ENCODE results near the gene CTNNA2. TPM values are rescaled to one million over a fixed set of nuclear protein-coding genes. Genes with fewer than 3 reads are reported as not detected.

Gene CTNNA2
- total RNA-seq, 1 donor from 2014 or later: 2.9 TPM

DNA sequence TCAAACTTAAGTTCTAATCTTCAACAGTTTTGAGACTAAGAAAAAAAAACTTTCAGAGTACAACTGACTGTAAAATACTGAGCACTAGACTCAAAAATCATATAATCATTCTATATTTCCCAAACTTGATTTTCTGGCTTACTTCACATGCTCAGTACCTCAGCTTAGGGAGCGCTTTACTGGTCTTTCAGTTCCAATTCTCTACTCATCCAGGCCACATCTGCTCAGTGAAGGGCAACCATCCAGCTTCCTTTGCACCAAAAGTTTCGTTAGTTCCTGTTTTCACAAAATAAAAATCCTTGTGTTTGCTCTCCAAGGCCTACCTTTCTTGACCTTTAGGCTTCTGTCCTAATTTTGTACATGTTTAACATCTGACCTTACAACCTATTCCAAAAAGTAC is 1079.3 kb downstream of the CTNNA2 start:
- no peak overlapping the region for H3K4me3 ChIP-seq
- H3K4me1 ChIP-seq: no peaks in the 10 kb centered on the region
- no peaks in the 10 kb centered on the region for H3K27me3 ChIP-seq
- no peaks in the 10 kb centered on the region for H3K36me3 ChIP-seq
- DNase-seq (ENCODE audit: extremely low spot score in 2 of 2): no peak
- H3K27ac ChIP-seq: no peak overlapping the region
- TF ChIP-seq POLR2AphosphoS5 (IDR thresholded peaks at IDR 0.05; ENCODE audit: insufficient read depth in 1 of 2, low read depth in 1 of 2): no peak
- intact Hi-C loops (cut with DNase I): no loop called here
- no peaks in the 10 kb centered on the region for H3K9me3 ChIP-seq

DNA sequence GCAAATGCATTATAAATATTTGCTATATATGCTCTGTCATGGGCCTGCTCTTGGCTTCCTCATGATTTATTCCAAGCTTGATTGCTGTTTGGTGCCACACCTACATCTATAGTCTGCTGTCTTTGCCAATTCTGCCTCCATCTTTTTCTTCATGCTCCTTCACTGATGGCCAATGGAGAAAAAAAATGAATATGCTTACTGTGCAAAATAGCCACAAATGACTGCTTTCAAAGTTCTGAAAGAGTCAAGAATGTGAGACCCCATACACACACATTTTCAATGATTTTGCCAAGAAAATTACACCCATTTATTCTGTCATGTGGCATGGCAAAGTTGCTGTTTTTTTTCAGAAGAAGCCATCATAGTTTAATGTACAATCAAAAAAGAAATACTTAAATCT is 1097.3 kb downstream of the CTNNA2 start:
- H3K4me1 ChIP-seq: no peaks in the 10 kb centered on the region
- H3K36me3 ChIP-seq: no peaks in the 10 kb centered on the region
- intact Hi-C loops (cut with DNase I): no loop called here
- H3K4me3 ChIP-seq: no peak overlapping the region
- TF ChIP-seq POLR2AphosphoS5 (IDR thresholded peaks at IDR 0.05; ENCODE audit: insufficient read depth in 1 of 2, low read depth in 1 of 2): no peak
- TF ChIP-seq POLR2A (IDR thresholded peaks at IDR 0.05): no peak
- TF ChIP-seq, protein P1, sequence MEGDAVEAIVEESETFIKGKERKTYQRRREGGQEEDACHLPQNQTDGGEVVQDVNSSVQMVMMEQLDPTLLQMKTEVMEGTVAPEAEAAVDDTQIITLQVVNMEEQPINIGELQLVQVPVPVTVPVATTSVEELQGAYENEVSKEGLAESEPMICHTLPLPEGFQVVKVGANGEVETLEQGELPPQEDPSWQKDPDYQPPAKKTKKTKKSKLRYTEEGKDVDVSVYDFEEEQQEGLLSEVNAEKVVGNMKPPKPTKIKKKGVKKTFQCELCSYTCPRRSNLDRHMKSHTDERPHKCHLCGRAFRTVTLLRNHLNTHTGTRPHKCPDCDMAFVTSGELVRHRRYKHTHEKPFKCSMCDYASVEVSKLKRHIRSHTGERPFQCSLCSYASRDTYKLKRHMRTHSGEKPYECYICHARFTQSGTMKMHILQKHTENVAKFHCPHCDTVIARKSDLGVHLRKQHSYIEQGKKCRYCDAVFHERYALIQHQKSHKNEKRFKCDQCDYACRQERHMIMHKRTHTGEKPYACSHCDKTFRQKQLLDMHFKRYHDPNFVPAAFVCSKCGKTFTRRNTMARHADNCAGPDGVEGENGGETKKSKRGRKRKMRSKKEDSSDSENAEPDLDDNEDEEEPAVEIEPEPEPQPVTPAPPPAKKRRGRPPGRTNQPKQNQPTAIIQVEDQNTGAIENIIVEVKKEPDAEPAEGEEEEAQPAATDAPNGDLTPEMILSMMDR (IDR thresholded peaks at IDR 0.05): no peak
- no peak overlapping the region for H3K27ac ChIP-seq
- no peak for DNase-seq (ENCODE audit: extremely low spot score in 2 of 2)
- no peaks in the 10 kb centered on the region for H3K9me3 ChIP-seq
- no peaks in the 10 kb centered on the region for H3K27me3 ChIP-seq

DNA sequence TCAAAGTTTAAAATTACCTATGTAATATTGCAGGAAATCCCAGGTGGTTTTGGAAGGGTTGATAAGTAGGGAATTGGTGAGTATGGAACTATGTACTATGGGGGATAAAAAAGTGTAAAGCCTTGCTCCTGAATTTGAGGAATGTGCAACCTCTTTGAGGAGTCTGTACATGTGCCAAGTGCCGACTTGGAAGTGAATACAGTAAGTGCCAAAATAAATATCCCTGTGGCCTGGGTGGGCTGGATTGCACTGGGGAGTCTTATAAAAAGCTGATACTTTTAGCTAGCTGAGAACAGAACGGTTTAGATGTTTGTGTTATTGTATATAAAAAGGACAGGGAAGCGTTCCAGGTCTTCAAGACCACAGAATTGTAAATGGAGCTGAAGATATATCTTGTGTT is 1108.8 kb downstream of the CTNNA2 start:
- Histone ChIP-seq H3K4me3 (no peak overlapping the region), H3K27me3 (no peaks in the 10 kb centered on the region), H3K9me3 (no peaks in the 10 kb centered on the region), H3K4me1 (no peaks in the 10 kb centered on the region), H3K27ac (no peak overlapping the region), H3K36me3 (no peaks in the 10 kb centered on the region)
- TF ChIP-seq, protein P1 (IDR thresholded peaks at IDR 0.05): no peak
- TF ChIP-seq POLR2A (IDR thresholded peaks at IDR 0.05) (no peak), POLR2AphosphoS5 (IDR thresholded peaks at IDR 0.05; ENCODE audit: insufficient read depth in 1 of 2, low read depth in 1 of 2) (no peak)
- no peak for DNase-seq (ENCODE audit: extremely low spot score in 2 of 2)
- intact Hi-C loops (cut with DNase I): no loop called here

DNA sequence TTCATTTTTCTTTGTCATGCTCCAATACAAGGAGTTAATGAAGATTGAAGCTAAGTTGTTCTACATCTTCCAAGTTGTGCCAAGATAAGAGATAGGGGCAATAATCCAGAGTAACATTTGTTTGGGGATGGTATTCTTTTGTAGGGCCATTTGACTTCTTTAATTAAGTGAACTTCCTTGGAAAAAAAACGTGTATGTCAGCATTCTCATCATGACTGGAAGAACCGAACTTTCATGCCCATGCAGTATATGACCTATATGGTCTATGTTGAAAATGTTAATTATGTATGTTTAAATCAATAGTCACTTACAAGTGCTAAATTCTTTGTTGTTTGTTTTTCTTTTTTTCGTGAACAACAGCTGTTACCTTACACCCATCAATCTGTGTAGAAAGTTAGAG is 1111.2 kb downstream of the CTNNA2 start:
- no peak for DNase-seq (ENCODE audit: extremely low spot score in 2 of 2)
- Histone ChIP-seq H3K36me3 (no peaks in the 10 kb centered on the region), H3K27me3 (no peaks in the 10 kb centered on the region), H3K27ac (no peak overlapping the region), H3K4me1 (no peaks in the 10 kb centered on the region), H3K9me3 (no peaks in the 10 kb centered on the region), H3K4me3 (no peak overlapping the region)
- intact Hi-C loops (cut with DNase I): no loop called here
- TF ChIP-seq, protein P1 (IDR thresholded peaks at IDR 0.05): no peak
- no peak for TF ChIP-seq POLR2A (IDR thresholded peaks at IDR 0.05)
- TF ChIP-seq POLR2AphosphoS5 (IDR thresholded peaks at IDR 0.05; ENCODE audit: insufficient read depth in 1 of 2, low read depth in 1 of 2): no peak

DNA sequence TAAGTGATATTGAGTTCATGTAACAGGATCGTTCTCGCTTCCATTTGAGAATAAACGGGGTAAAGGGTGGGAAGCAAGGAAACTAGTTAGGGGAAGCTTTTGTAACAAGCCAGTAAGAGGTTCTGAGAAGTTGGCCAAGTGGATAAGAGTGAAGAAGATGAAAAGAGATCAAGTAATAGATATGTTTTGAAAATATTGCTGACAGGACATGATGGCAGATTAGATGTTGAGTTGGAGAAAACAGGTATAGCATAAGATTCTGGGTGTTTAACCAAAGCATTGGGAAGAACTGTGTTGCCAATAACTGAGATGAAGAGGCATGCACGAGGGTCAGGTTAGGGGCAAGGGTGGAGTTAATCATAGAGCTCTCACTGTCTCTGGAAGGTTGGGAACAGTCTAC is 1121.7 kb downstream of the CTNNA2 start:
- Histone ChIP-seq H3K27ac (no peak overlapping the region), H3K4me1 (no peaks in the 10 kb centered on the region), H3K9me3 (no peaks in the 10 kb centered on the region), H3K27me3 (no peaks in the 10 kb centered on the region), H3K4me3 (no peak overlapping the region), H3K36me3 (no peaks in the 10 kb centered on the region)
- intact Hi-C loops (cut with DNase I): no loop called here
- TF ChIP-seq POLR2A (IDR thresholded peaks at IDR 0.05): no peak
- TF ChIP-seq, protein P1 (IDR thresholded peaks at IDR 0.05): no peak
- TF ChIP-seq POLR2AphosphoS5 (IDR thresholded peaks at IDR 0.05; ENCODE audit: insufficient read depth in 1 of 2, low read depth in 1 of 2): no peak
- no peak for DNase-seq (ENCODE audit: extremely low spot score in 2 of 2)

DNA sequence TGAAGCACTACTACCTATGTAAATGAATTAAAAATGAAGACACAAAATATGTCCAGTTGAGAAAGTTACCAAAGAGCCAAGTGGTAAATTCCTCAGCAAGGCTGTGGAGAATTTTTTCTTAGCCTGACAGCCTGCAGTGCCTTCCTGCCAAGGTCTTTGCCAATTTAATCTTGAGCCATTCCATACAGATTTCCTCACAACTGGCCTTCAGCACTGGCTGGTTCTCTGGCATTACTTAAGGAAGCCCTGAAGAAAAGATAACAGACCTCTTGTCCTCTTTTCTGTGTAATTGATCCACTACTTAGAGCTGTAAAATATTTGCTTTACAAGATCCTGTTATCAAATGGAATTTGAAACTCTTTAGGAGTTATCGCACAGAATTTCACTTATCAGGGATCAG is 1125.9 kb downstream of the CTNNA2 start:
- intact Hi-C loops (cut with DNase I): no loop called here
- Histone ChIP-seq H3K9me3 (no peaks in the 10 kb centered on the region), H3K27ac (no peak overlapping the region), H3K36me3 (no peaks in the 10 kb centered on the region), H3K4me1 (no peaks in the 10 kb centered on the region), H3K27me3 (no peaks in the 10 kb centered on the region), H3K4me3 (no peak overlapping the region)
- no peak for DNase-seq (ENCODE audit: extremely low spot score in 2 of 2)
- TF ChIP-seq, protein P1 (IDR thresholded peaks at IDR 0.05): no peak
- TF ChIP-seq POLR2A (IDR thresholded peaks at IDR 0.05) (no peak), POLR2AphosphoS5 (IDR thresholded peaks at IDR 0.05; ENCODE audit: insufficient read depth in 1 of 2, low read depth in 1 of 2) (no peak)

Data from vagina (tissue), 2 donors.